A549 (cell line): ENCODE results near the gene GTPBP8. TPM values are rescaled to one million over a fixed set of nuclear protein-coding genes. Genes with fewer than 3 reads are reported as not detected.

Experiments
- ATAC-seq, 2 experiments: fragments of 200-7000 bp in 1 of 2; fragments of >200 bp in 1 of 2; cut with Nextera tagmentation in 1 of 2; cut with Tn5 transposase in 1 of 2; 3 replicates each; pipeline versions ENCODE4 v1.8.0 to v1.9.1; 2018 to 2020; ENCODE audit warnings: mild to moderate bottlenecking in 1 of 2, moderate library complexity in 1 of 2
- CTCF ChIA-PET: fragments of 300-600 bp; sonication (Branson Sonifier 250); formaldehyde crosslinking; extraction: SDS; loops from one replicate; lab custom pipeline; 2021; ENCODE audit warnings: antibody characterized with exemption, inconsistent platforms; lab: Yijun Ruan, JAX
- POLR2A ChIA-PET: fragments of 350-600 bp; formaldehyde crosslinking; extraction: SDS; loops from one replicate; lab custom pipeline; 2021; ENCODE audit warnings: antibody characterized with exemption, inconsistent platforms; lab: Yijun Ruan, JAX
- DNase-seq, 2 experiments: peaks; one replicate each; pipeline versions ENCODE4 v3.0.0 to v3.0.0-alpha.2; 2011 to 2016; ENCODE audit warnings: low read depth in 1 of 2, low spot score in 1 of 2
- FAIRE-seq: peaks from 2 replicates; lab custom pipeline; 2011; peaks lifted over from hg19 to GRCh38; lab: Jason Lieb, UNC
- H3K27ac ChIP-seq, 2 experiments: fragments of >200 bp; sonication (Bioruptor Twin); formaldehyde crosslinking; 3 replicates each; pipeline ENCODE4 v1.5.1; 2016 to 2017
- H3K4me1 ChIP-seq: fragments of >200 bp; sonication (Bioruptor Twin); formaldehyde crosslinking; 3 replicates; pipeline ENCODE4 v1.6.1; 2016
- H3K4me2 ChIP-seq: fragments of >200 bp; sonication (Bioruptor Twin); formaldehyde crosslinking; 3 replicates; pipeline ENCODE4 v1.6.1; 2016
- H3K4me3 ChIP-seq: fragments of >200 bp; sonication (Bioruptor Twin); formaldehyde crosslinking; 3 replicates; pipeline ENCODE4 v1.5.1; 2016
- H3K9me3 ChIP-seq: fragments of >200 bp; sonication (Bioruptor Twin); formaldehyde crosslinking; 3 replicates; pipeline ENCODE4 v1.6.1; 2016
- CHD4 ChIP-seq: fragments of 200-600 bp; sonication (generic); IDR thresholded peaks from 2 replicates; pipeline ENCODE4 v1.6.1; 2016; ENCODE audit warnings: antibody characterized with exemption, mild to moderate bottlenecking, borderline replicate concordance
- CTCF ChIP-seq: fragments of >200 bp; sonication (Bioruptor Twin); formaldehyde crosslinking; IDR thresholded peaks from 3 replicates; pipeline ENCODE4 v1.5.1; 2016
- E2F6 ChIP-seq: IDR thresholded peaks from 2 replicates; pipeline ENCODE4 v1.6.1; 2012; ENCODE audit warnings: low read depth, borderline replicate concordance
- ELK1 ChIP-seq: fragments of 150-350 bp; IDR thresholded peaks from 2 replicates; pipeline ENCODE4 v1.6.1; 2014; ENCODE audit warnings: low read depth, mild to moderate bottlenecking, low read length
- FOSB ChIP-seq: fragments of 250-450 bp; sonication (Bioruptor Pico); IDR thresholded peaks from 2 replicates; pipeline ENCODE4 v1.5.0; 2020; ENCODE audit warnings: mild to moderate bottlenecking, moderate library complexity
- FOSL2 ChIP-seq, 2 experiments: fragments of 450-650 bp in 1 of 2; fragments of >200 bp in 1 of 2; sonication (Bioruptor Twin) in 1 of 2; formaldehyde crosslinking; IDR thresholded peaks; 2 replicates each; pipeline versions ENCODE4 v1.5.0 to v1.6.1; 2016 to 2020; ENCODE audit warnings: mild to moderate bottlenecking in 1 of 2, moderate library complexity in 1 of 2
- FOXS1 ChIP-seq: fragments of 250-450 bp; sonication (Bioruptor Pico); IDR thresholded peaks from 2 replicates; pipeline ENCODE4 v1.5.0; 2020; ENCODE audit warnings: mild to moderate bottlenecking, moderate library complexity
- HMGXB4 ChIP-seq: fragments of 250-450 bp; sonication (Bioruptor Pico); IDR thresholded peaks from 2 replicates; pipeline ENCODE4 v1.5.0; 2021; ENCODE audit warnings: mild to moderate bottlenecking, moderate library complexity, borderline replicate concordance
- PBX3 ChIP-seq: IDR thresholded peaks from 2 replicates; pipeline ENCODE4 v1.6.1; 2012
- POLR2AphosphoS2 ChIP-seq: conservative IDR thresholded peaks from 2 replicates; pipeline ENCODE4 v1.6.1; 2012; ENCODE audit warnings: low read length, improper control_type of control experiment, inconsistent platforms
- RAD21 ChIP-seq, 2 experiments: fragments of >200 bp in 1 of 2; sonication (Bioruptor Twin) in 1 of 2; formaldehyde crosslinking in 1 of 2; IDR thresholded peaks in 1 of 2; conservative IDR thresholded peaks in 1 of 2; 2 replicates in 1 of 2; 3 replicates in 1 of 2; pipeline ENCODE4 v1.6.1; 2012 to 2018; ENCODE audit warnings: inconsistent platforms in 1 of 2
- SMC3 ChIP-seq: fragments of >200 bp; sonication (Bioruptor Twin); formaldehyde crosslinking; IDR thresholded peaks from 3 replicates; pipeline ENCODE4 v1.6.1; 2018; ENCODE audit warnings: inconsistent platforms
- ZSCAN20 ChIP-seq: fragments of 250-450 bp; sonication (Bioruptor Pico); IDR thresholded peaks from 2 replicates; pipeline ENCODE4 v1.8.0; 2022; ENCODE audit warnings: mild to moderate bottlenecking, moderate library complexity
- WGBS: methylation state at CpG from one replicate; pipeline ENCODE4 v1.1.6; 2017; ENCODE audit errors: missing lambda C conversion rate; 5-methylcytosine and 5-hydroxymethylcytosine counted together
- polyA plus RNA-seq, 4 experiments: library from polyadenylated mRNA; depleted of rRNA in 3 of 4; stranded (reverse); fragments of >200 nt; fragmentation: RNase III in 1 of 4; extraction: RNeasy Plus Mini Kit Qiagen cat#74134 plus additional on column Dnase treatment in 1 of 4; gene quantifications; 2 replicates in 3 of 4; 3 replicates in 1 of 4; pipeline ENCODE4 v1.2.3, GENCODE V29; 2011 to 2017

The GTPBP8 gene
- polyA plus RNA-seq, 2 of the 4 experiments (the other 2 are of a cell fraction) = 18.3 to 26.6 TPM

- TF ChIP-seq HMGXB4 (CRISPR knock-in tag) (no peak), CHD4 (no peak)
Observed at GRCh38 chr3:112974178-112974517, 16.6 kb upstream of the GTPBP8 start (continued).

GRCh38 chr3:112974894-112975293, 15.9 kb upstream of the GTPBP8 start, which contains the start of gene CD200R1:
TSS of gene CD200R1 (minus strand) at chr3:112975103. CDS start at chr3:112974857, 246 bp downstream.
- TF ChIP-seq POLR2AphosphoS2 = no peak
- H3K27ac ChIP-seq = no peak within 1 kb of the TSS
- no peaks in the 10 kb centered on the region for H3K9me3 ChIP-seq
- DNase-seq (no peak), ATAC-seq (no peak), FAIRE-seq (no peak)
- H3K4me2 ChIP-seq = no peak within 1 kb of the TSS
- POLR2A ChIA-PET = no interaction called here
- H3K4me3 ChIP-seq = no peak within 1 kb of the TSS
- CTCF ChIA-PET = interaction anchor here (0.6 to 2.8 kb wide), 5 partner anchors 10 to 320 kb away, joined by 3 to 12 read pairs (median 6); no protein-coding TSS in a partner anchor
- WGBS = 75% methylated on average over 5 of the region's 5 CpGs
- H3K4me1 ChIP-seq = peaks cover 9% of the 10 kb centered on the region; the same call in 2 of the 3 replicates

- no peak for FAIRE-seq
- CTCF ChIA-PET = interaction anchor here (1.0 to 2.8 kb wide), 2 partner anchors 162 to 241 kb away, joined by 3 to 12 read pairs; no protein-coding TSS in a partner anchor
Observed at GRCh38 chr3:112976001-112976400, 14.8 kb upstream of the GTPBP8 start.

GRCh38 chr3:112976953-112977352, 13.8 kb upstream of the GTPBP8 start:
- 97% methylated on average over 2 of the region's 2 CpGs for WGBS
- no peak for TF ChIP-seq POLR2AphosphoS2
- no peak for TF ChIP-seq E2F6
- TF ChIP-seq FOXS1 (CRISPR knock-in tag) = no peak
- no peak for TF ChIP-seq FOSB (CRISPR knock-in tag)
- Histone ChIP-seq H3K4me2 (no peak overlapping the region), H3K9me3 (no peaks in the 10 kb centered on the region), H3K4me3 (no peak overlapping the region), H3K27ac (no peak overlapping the region), H3K4me1 (peaks cover 8% of the 10 kb centered on the region; the same call in 1 of the 3 replicates)
- ATAC-seq = no peak
- DNase-seq = no peak
- ChIA-PET POLR2A (no interaction called here), CTCF (interaction anchor here (2.8 kb wide), 1 partner anchor 242 kb away, joined by 12 read pairs; no protein-coding TSS in a partner anchor)
- FAIRE-seq = no peak

More at GRCh38 chr3:112976001-112976400, 14.8 kb upstream of the GTPBP8 start:
- no peak for DNase-seq
- Histone ChIP-seq H3K4me3 (no peak overlapping the region), H3K9me3 (no peaks in the 10 kb centered on the region), H3K27ac (no peak overlapping the region), H3K4me1 (peaks cover 12% of the 10 kb centered on the region; the same call in 2 of the 3 replicates), H3K4me2 (no peak overlapping the region)
- POLR2A ChIA-PET = interaction anchor here (0.7 kb wide), 1 partner anchor 241 kb away, joined by 5 read pairs; no protein-coding TSS in a partner anchor
- TF ChIP-seq ELK1 (no peak), FOSL2 (IDR thresholded peaks at IDR 0.05) (no peak), FOSL2 (CRISPR knock-in tag; IDR thresholded peaks at IDR 0.05) (no peak), ZSCAN20 (CRISPR knock-in tag) (no peak)
- no peak for ATAC-seq

- H3K9me3 ChIP-seq = no peaks in the 10 kb centered on the region
- H3K4me3 ChIP-seq = no peak overlapping the region
- ATAC-seq = no peak
- TF ChIP-seq SMC3 (peak; percentile 86), CTCF (peak; percentile 83), RAD21 (conservative IDR thresholded peaks at IDR 0.05 in 1 of 2, IDR thresholded peaks at IDR 0.05 in 1 of 2) (peak; percentile 74 to 83), PBX3 (no peak)
- ChIA-PET CTCF (interaction anchor here (0.7 to 3.2 kb wide), 46 partner anchors 9 to 401 kb away, joined by 3 to 64 read pairs (median 4); partner anchors contain the start of genes CCDC80 and GTPBP8), POLR2A (interaction anchor here (0.6 to 1.6 kb wide), 3 partner anchors 34 to 338 kb away, joined by 5 to 10 read pairs (median 7); partner anchors contain the start of gene CCDC80)
- WGBS = 12% methylated on average over 1 of the region's 1 CpG
- no peak overlapping the region for H3K4me2 ChIP-seq
- FAIRE-seq = peak; percentile 23
- peaks cover 8% of the 10 kb centered on the region; the same call in 1 of the 3 replicates for H3K4me1 ChIP-seq
- DNase-seq = peak; percentile 21 to 42
- H3K27ac ChIP-seq = peak overlapping the region; percentile 2 to 25; a peak in 3 of 6 replicates
Observed at GRCh38 chr3:112979244-112979832, 11.4 kb upstream of the GTPBP8 start.
